Measurements from ENCODE around the gene SLFN13. TPM values are rescaled to one million over a fixed set of nuclear protein-coding genes. Genes with fewer than 3 reads are reported as not detected.
"Not testable (repeated sequence)": the region's sequence is repeated elsewhere in the genome, so short reads cannot be mapped to it uniquely, and the experiment has no call there.

The SLFN13 gene
- total and polyA plus RNA-seq, 7 donors = 0.13 to 3.2 (median 1.1) TPM

- Histone ChIP-seq H3K36me3 (ENCODE audit: insufficient read depth in 1 of 2, low read depth in 1 of 2) (no peaks in the 10 kb centered on the region), H3K4me1 (no peaks in the 10 kb centered on the region), H3K27ac (no peak overlapping the region), H3K27me3 (ENCODE audit: insufficient read depth in 3 of 3, low read length in 2 of 3) (no peaks in the 10 kb centered on the region), H3K4me3 (no peak overlapping the region), H3K9me3 (no peaks in the 10 kb centered on the region)
- 78 to 90% (median 80%) methylated on average over 1 of the region's 1 CpG for WGBS, 3 donors
- TF ChIP-seq CTCF (IDR thresholded peaks at IDR 0.05) = no peak
- no peak for DNase-seq
- intact Hi-C loops (cut with DNase I) = no loop called here
- no peak for ATAC-seq
Measured at GRCh38 chr17:35406568-35406967, 42.0 kb downstream of the SLFN13 start.

- H3K27me3 ChIP-seq (ENCODE audit: insufficient read depth in 3 of 3, low read length in 2 of 3) = no peaks in the 10 kb centered on the region
- DNase-seq (no peak), ATAC-seq (no peak)
- H3K9me3 ChIP-seq = no peaks in the 10 kb centered on the region
- intact Hi-C loops (cut with DNase I) = no loop called here
- H3K36me3 ChIP-seq (ENCODE audit: insufficient read depth in 1 of 2, low read depth in 1 of 2) = no peaks in the 10 kb centered on the region
- H3K4me3 ChIP-seq = no peak overlapping the region
- H3K4me1 ChIP-seq = no peaks in the 10 kb centered on the region
- H3K27ac ChIP-seq = no peak overlapping the region
- WGBS, 3 donors = 84 to 95% (median 85%) methylated on average over 1 of the region's 1 CpG
- TF ChIP-seq CTCF (IDR thresholded peaks at IDR 0.05) = no peak
Measured at GRCh38 chr17:35404360-35404759, 44.2 kb downstream of the SLFN13 start.

- H3K27ac ChIP-seq; H3K4me1 ChIP-seq; H3K9me3 ChIP-seq; ATAC-seq; DNase-seq; intact Hi-C loops (cut with DNase I); H3K36me3 ChIP-seq (ENCODE audit: insufficient read depth in 1 of 2, low read depth in 1 of 2); H3K4me3 ChIP-seq; H3K27me3 ChIP-seq (ENCODE audit: insufficient read depth in 3 of 3, low read length in 2 of 3): not testable (repeated sequence)
- 90 to 92% (median 92%) methylated on average over 13 of the region's 13 CpGs for WGBS, 3 donors
Measured at GRCh38 chr17:35393783-35394182, 54.8 kb downstream of the SLFN13 start.

GRCh38 chr17:35390663-35391062, 57.9 kb downstream of the SLFN13 start:
- DNase-seq (no peak), ATAC-seq (no peak)
- intact Hi-C loops (cut with DNase I) = no loop called here
- Histone ChIP-seq H3K27ac (no peak overlapping the region), H3K27me3 (ENCODE audit: insufficient read depth in 3 of 3, low read length in 2 of 3) (no peaks in the 10 kb centered on the region), H3K4me1 (no peaks in the 10 kb centered on the region), H3K4me3 (no peak overlapping the region), H3K36me3 (ENCODE audit: insufficient read depth in 1 of 2, low read depth in 1 of 2) (no peaks in the 10 kb centered on the region), H3K9me3 (no peaks in the 10 kb centered on the region)
- 49 to 81% (median 61%) methylated on average over 2 of the region's 2 CpGs for WGBS, 3 donors
- no peak for TF ChIP-seq CTCF (IDR thresholded peaks at IDR 0.05)

GRCh38 chr17:35390156-35390555, 58.4 kb downstream of the SLFN13 start:
- 82 to 88% (median 84%) methylated on average over 2 of the region's 2 CpGs for WGBS, 3 donors
- no peaks in the 10 kb centered on the region for H3K36me3 ChIP-seq (ENCODE audit: insufficient read depth in 1 of 2, low read depth in 1 of 2)
- DNase-seq = no peak
- intact Hi-C loops (cut with DNase I) = no loop called here
- ATAC-seq = no peak
- no peaks in the 10 kb centered on the region for H3K27me3 ChIP-seq (ENCODE audit: insufficient read depth in 3 of 3, low read length in 2 of 3)
- no peak for TF ChIP-seq CTCF (IDR thresholded peaks at IDR 0.05)
- H3K4me1 ChIP-seq = no peaks in the 10 kb centered on the region
- no peak overlapping the region for H3K4me3 ChIP-seq
- no peaks in the 10 kb centered on the region for H3K9me3 ChIP-seq
- H3K27ac ChIP-seq = no peak overlapping the region

Measured in psoas muscle (tissue), 8 donors.